NAMALWA (cell line): ENCODE results near the gene OASL.
A peak's percentile ranks its signal among the peaks of the same experiment; 100 is the strongest.
"Not testable (repeated sequence)": the region's sequence is repeated elsewhere in the genome, so short reads cannot be mapped to it uniquely, and the experiment has no call there.

ENCODE experiments used
- DNase-seq: peaks from one replicate; pipeline ENCODE4 v3.0.0-alpha.2; 2015; ENCODE audit warnings: low spot score

The OASL gene, protein sequence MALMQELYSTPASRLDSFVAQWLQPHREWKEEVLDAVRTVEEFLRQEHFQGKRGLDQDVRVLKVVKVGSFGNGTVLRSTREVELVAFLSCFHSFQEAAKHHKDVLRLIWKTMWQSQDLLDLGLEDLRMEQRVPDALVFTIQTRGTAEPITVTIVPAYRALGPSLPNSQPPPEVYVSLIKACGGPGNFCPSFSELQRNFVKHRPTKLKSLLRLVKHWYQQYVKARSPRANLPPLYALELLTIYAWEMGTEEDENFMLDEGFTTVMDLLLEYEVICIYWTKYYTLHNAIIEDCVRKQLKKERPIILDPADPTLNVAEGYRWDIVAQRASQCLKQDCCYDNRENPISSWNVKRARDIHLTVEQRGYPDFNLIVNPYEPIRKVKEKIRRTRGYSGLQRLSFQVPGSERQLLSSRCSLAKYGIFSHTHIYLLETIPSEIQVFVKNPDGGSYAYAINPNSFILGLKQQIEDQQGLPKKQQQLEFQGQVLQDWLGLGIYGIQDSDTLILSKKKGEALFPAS

DNA sequence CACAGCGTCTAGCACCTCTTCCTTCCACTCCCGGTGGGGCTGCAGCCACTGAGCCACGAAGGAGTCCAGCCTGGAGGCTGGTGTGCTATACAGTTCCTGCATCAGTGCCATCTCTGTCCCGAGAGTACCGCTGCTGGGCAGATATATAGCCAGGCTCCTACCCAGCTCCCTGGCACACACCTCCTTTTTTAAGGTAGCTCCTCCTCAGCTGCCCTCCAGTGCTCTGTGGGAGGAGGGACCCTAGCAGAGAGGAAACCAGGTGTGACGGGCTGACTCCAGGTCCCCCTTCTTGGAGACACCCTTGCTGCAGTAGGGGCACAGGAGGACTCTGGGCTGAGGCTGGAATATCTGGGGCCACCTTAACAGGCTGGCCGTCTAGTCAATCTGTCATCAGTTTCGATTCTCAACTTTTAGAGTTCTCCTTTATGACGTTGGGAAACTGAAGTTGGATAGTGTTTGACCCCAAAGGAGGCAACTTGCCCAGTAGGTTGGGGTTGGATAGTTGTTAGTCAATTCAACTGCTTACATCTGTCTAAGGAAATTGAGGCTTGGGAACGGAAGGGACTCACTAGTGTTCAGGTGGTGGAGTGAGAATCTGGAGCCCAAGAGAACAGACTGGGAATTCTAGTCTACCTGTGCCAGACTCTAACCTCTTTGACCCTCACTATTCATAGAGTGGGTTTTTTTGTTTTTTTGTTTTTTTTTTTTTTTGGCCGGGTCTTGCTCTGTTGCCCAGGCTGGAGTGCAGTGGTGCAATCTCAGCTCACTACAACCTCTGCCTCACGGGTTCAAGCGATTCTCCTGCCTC is at the start of gene OASL:
OASL (minus strand) TSS at position 386 of the 808 bp plus-strand sequence; CDS start at position 111, 275 bp downstream.
- DNase-seq, result peak; percentile 19

DNA sequence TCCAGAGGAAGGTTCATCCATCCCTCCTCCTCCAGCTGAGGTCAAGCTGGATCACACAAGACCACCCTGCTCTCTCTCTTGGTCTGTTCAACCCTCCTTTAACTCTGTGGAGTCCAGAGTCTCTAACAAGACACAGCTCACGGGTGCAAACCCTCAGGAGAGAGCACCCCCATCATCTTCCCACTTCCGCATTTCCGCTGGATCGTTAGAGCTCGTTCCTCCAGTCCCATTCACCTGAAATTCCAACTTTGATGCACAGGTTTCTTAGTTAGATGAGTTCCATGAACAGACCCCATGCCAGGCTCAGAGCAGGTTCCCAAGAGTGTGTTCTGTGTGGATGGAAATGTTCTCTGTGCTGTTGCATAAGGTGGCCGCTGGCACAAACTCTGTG is 49.1 kb upstream of the OASL start:
- DNase-seq, result no peak

DNA sequence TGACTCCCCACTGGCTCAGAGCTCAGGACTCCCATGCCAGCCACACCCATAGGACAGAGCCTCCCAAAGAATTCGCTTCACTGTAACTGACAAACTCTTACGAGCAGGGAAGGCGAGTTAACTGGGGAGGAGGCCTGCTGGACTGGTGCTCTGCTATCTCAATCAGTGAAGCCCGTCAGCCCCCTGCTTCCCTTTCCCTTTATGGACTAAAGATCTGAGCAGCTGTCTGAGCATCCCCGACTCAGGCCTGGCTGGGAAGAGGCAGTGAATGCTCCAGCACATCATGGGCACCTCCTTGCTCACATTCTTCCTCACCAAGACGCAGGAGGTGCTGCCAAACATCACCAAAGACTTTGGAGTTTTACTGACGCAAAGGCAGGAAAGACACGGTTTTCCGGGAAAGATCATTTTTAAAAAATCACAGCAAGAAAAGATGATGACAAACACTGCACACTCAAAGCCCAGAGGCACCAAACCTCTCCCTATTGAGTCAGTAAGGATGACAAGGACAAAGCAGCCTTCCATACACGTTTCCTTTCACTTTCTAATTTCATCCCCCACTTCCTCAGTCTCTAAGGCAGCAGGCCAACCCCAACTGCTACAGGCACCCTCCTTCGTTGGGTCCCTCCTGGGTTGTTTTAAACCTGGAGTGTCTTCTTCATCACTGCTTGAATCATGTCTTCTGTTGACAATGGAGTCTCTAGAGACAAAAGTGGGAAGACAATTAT is 48.6 kb upstream of the OASL start:
- DNase-seq, result no peak

DNA sequence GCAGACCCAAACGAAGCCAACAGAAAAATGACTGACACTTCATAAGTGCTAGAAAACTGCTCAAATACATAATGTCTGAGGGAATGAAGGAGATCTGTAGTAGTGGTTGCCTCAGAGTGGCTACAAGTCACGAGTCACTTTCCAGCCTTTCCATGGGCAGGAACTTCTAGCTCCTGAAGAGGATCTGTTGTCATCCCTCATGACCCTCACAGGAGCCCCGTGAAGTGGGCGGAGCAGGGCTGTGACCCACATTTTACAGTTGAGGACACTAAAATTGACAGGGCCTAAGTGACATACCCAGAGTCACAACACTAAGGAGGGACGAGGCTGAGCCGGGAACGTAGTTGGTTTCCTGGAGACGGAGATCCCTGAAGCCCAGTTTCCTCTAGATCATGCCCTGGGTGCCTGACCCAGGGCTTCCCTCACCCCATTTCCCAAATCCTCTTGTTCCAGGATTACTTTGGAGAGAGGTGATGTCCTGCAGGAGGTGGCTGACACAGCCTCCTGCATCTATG is 47.8 kb upstream of the OASL start:
- DNase-seq, result no peak

DNA sequence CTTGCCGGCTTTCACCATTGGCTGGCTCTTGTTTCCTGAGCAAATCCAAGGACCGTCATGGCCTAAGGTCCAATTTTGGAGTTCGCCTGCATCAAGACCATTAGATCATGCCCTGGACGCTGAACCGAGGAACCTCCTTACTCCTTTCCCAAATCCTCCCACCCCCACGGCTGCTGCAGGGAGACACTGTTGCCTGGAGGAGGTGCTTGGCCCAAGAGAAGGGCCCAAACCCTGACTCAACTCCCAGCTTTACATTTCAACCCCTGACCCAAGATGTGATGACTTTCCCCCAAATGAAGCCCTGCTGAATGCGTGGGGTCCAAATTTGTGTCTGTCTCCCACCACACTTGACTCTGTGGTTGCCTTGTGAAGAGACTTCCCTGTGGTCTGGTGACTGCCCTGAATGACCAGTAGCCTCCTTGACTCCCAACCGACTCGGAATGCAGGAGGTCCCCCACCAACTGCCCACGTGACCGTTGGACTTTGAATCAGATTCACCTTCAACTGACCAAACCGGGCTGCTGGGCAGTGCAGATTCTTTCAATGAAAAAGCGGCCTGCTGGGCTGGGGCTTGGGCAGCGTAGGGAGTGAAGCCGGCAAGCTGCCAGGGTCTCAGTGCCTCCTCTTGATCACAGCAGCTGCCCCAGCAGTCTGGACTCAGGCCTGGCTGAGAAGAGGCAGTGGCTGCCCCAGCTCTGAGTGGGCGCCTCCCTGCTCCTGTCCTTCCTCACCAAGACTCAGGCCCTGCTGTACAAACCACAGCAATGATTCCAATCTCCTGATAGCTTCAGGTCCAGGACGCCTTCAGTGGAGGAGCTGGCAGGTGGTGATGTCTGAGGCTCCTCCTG is 46.7 kb upstream of the OASL start:
- no peak for DNase-seq

DNA sequence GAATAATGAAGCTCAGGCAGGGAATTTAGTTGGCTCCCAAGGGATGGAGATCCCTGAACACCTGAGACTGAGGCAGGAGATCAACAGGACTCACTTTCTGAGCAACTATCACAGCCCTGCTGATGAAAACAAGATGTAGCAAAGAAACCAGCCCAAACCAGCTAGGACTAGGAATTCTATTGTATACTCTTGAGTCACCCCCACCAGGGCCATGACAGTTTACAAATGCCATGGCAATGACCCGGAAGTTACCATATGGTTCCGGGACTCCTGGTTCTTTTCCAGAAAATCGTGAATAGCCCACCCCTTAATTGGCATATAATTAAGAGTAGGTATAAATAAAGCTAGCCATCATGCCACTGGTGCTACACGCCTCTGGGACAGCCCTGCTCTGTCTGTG is 46.0 kb upstream of the OASL start:
- no peak for DNase-seq

DNA sequence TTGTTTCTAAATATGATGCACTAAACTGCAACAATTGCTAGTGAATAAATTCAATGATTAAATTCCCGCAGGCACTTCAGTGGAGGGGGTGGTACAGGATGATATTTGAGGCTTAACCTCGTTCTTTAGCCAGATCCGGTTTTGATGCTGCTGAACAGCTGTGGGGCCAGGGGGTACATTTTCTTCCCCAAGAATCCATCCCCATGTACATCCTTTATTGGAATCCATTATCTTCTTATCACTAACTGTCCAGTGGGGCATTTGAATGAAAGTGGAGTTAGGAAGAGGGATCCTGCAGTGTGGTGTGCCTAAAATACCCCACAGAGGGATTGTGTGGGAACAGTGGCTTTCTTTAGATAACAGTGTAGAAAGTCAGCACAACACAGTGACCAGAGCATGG is 45.2 kb upstream of the OASL start:
- no peak for DNase-seq

DNA sequence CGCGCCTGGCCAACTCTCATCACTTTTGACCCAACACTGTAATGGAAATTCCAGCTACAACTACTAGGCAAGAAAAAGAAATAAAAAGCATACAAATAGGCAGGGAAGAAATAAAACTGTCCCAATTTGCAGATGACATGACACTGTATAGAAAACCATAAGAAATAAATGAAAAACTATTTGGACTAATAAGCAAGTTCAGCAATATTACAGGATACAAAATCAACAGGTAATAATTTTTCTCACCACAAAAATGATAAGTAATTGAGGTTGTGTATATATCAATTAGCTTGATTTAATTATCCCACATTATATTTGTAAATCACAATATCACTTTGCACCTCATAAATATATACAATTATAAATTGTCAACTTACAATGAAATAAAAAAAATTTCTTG is 41.9 kb upstream of the OASL start:
- DNase-seq, result no peak

DNA sequence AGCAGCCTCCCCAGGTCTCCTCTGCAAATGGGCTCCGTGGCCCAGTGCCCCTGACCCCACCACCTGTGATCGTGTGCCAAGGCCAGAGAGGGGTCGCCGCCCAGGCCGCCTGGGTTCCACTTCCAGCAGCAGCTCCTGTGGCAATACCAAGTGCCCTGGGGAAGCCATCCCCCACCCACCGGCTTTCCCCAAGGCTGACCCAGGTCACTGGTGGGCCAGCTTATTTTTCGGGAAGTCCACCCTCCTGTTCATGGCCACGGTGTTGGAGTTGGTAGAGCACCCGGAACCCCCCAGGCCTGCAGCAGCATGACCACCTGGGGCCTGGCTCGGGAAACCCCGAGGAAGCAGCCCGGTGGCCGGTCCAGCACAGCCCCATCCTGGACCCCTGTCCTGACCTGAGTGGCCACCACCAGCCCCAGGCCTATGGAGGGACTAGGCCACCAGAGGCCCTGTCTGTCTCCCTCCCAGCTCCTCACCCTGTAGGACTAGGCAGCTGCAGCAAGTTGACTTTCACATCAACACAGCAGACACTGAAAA is 40.8 kb upstream of the OASL start:
- DNase-seq, result no peak

DNA sequence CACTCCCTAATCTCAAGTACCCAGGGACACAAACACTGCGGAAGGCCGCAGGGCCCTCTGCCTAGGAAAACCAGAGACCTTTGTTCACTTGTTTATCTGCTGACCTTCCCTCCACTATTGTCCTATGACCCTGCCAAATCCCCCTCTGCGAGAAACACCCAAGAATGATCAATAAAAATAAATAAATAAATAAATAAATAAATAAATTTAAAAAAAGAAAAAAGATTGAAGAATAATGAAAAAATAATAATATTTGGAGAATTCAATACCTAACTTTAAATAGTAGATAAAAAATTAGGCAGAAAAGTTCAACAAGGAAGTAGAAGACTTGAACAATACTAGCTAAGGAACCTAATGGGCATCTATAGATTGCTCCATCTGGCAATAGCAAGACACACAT is 38.4 kb upstream of the OASL start:
- DNase-seq, result not testable (repeated sequence)

DNA sequence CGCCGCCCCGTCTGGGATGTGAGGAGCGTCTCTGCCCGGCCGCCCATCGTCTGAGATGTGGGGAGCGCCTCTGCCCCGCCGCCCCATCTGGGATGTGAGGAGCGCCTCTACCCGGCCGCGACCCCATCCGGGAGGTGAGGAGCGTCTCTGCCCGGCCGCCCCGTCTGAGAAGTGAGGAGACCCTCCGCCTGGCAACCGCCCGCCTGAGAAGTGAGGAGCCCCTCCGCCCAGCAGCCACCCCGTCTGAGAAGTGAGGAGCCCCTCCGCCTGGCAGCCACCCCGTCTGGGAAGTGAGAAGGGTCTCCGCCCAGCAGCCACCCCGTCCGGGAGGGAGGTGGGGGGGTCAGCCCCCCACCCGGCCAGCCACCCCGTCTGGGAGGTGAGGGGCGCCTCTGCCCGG is 36.9 kb upstream of the OASL start:
- not testable (repeated sequence) for DNase-seq

DNA sequence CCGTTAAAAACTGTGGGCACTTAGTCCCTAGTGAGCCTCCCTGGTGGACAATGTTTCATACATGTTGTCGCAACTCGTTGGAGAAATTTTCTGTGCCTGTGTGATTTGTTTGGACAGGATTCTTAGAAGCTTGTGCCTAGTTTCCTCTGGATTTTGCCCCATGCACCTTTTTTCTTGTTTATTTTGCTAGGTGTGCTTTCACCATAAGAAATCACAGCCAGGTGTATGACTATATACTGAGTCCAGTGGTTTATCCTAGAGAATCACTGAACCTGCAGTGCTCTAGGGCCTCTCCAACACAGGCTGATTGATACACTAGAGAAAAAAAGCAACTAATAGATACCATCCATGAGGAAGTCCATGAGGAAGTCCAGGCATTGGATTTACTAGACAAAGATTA is 33.1 kb upstream of the OASL start:
- no peak for DNase-seq

DNA sequence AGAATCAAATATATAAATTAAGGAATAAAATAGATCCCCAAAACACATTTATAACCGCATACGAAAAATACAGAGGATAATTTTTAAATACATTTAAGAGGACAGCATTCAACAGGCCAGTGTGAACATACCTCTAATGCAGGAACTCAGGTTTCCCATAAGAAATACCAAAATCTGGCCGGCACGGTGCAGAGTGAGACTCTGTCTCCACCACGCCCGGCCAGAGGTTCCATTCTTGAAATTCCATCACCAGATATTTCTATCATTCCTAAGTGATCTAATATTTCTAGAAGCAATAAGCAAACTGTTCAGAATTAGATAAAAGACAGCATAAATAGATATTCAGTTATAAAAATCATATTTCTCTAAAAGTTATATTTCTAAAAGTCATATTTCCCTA is 30.2 kb upstream of the OASL start:
- DNase-seq, result no peak

DNA sequence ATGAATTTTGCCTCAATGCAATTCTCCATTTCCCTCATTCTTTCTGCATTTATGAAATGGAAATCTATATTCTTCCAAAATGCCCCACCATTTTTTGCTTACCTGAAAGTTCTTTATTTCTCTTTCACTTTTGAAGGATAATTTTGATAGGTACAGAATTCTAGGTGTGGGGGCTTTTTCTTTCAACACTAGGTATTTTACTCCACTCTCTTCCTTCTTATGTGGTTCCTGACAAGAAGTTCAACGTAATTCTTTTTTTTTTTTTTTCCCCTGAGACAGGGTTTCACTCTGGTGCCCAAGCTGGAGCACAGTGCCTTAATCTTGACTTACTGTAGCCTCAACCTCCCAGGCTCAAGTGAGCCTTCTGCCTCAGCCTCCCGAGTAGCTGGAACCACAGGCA is 26.3 kb upstream of the OASL start:
- no peak for DNase-seq

DNA sequence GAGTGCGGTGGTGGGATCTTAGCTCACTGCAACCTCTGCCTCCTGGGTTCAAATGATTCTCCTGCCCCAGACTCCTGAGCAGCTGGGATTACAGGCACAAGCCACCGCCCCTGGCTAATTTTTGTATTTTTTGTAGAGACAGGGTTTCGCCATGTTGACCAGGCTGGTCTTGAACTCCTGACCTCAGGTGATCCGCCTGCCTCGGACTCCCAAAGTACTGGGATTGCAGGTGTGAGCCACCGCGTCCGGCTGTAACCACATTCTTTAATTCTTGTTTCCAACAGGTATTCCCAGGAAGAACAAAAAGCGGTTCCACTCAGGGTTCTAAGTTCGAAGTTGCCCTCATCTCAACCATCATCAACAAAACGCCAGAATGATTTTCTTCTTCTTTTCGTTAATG is 25.5 kb upstream of the OASL start:
- not testable (repeated sequence) for DNase-seq

DNA sequence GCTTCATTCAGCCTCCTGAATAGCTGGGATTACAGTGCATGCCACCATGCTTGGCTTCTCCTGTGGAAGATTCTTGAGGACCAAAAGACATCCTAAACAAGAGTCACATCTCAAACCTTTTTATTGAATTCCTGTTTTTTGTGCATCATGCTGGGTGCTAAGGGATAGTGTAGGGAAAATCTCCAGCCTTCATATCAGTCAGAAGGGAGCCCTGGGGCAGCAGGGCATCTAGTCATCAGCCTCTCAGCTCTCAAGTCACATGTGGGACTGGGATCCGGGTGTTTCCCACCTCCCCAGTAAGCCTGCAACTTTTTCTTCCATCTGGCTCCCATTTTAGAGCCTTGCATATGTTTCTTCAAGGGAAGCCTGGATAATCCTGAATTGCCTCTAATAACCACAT is 25.1 kb upstream of the OASL start:
- no peak for DNase-seq

DNA sequence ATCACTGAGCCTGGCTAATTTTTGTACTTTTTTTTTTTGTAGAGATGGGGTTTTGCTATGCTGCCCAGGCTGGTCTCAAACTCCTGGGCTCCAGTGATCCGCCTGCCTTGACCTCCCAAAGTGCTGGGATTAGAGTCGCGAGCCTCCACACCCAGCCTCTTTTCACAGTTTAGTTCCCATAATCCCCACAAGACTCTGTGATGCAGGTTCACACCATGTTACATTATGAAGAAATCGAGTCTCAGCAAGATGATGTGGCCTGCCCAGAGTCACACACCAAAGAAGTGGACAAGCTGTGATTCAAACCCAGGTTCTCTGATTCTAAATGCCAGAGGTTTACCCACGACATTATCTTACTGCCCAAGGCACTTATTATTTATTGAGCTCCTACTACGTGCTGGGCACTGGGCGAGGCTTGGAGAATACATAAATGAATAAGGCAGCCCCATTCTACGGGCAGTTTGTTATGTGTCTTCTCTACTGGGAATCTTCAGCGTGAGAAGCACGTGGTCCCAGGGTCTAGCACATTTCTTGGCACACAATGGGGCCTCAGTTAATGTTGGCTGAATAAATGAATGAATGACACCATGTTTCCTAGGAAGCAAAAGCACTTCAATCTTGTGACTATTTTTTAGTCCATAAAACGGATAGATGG is 23.5 kb upstream of the OASL start:
- DNase-seq, result no peak

DNA sequence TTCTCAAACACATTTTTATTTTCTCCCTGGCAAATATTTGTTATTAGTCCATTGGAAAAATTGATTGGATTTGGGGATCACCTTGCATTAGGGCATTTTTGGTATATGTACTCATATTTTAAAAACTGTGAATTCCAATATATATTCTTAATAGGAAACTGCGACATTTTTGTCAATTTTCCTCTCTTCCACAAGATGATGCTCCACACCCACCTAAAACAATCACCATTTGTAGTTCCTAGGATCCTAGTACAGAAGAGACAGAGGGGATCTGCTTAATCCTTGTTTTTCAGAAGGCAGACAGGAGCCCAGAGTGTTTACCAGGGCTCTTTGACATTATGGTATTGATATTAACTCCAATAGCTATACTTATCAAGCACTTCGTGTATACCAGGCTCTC is 22.8 kb upstream of the OASL start:
- no peak for DNase-seq

DNA sequence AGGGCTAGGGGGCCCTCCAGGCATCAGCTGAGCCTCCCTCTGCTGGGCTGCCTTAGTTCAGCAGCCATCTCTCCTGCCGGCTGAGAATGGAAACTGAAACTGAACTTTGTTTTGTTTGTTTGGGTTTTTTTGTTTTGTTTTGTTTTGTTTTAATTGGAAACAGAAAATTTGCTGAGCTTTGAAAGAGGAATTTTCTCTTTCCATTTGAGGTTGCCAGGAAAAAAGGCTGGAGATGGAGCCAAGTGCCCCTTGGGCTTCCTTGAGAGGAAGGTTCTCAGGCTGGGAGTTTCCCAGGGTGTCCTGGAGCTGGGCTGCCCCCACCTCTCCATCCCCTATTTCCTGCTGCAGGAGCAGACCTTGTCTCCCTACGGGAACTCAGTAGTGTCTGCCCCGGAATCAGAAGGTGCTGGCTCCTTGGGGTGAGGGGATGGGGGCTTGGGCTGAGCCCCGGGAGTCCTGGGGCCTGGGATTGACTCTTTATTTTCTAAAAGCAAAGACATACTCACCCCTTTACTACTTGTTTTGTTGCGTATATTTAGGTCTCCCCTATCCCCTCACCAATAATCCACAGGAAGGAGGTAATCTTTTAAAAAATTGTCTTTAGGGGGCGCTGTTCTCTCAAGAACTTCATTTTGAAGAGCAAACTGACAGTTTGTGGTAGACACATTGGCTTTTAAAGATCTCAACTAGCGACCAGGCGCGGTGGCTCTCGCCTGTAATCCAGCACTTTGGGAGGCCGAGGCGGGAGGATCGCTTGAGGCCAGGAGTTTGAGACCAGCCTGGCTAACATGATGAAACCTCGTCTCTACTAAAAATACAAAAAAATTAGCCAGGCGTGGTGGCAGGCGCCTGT is 21.3 kb upstream of the OASL start:
- DNase-seq, result peak; percentile 80
